Measurements from ENCODE around the gene RALGPS1. TPM values are rescaled to one million over a fixed set of nuclear protein-coding genes. Genes with fewer than 3 reads are reported as not detected.

The RALGPS1 gene
- total RNA-seq, 6 donors from 2014 or later, result 12.3 to 52.4 (median 17.1) TPM

DNA sequence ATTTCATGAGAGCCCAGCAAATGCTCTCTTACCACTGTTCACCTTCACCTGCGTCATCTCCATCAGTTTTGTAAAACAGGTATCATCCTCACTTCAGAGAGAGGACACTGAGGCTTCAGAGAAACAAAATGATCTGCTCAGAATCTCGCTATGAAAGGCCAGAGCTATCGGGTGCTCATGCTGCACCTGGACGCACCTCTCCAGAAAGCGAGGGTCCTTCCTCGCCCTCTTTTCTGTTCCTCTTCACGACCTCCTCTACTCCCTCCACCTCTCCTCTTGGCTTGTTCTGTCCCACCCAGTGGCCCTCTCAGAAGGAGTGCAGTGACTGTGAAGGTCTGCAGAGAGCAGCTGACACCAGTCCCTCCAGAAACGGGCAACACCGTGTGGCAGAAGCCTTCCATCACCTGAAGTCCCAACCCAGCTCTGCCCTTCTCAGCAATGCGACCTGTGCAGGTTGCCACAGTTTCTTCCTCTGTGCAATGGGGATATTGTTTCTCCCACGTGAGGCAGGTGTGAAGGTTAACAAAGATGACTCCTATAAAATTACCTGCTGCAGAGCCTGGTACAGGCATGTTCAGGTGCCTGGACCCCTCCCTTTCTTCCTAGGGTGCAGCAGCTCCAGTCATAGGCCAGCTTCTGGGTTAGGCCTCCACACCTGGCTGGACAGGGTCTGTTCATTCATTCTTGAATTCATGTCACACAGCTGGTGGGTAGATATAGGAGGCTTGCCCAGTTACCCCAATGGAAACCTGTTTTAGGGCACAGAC, 253.2 kb downstream of the RALGPS1 start:
- WGBS, 2 donors, result 92 to 95% methylated on average over 11 of the region's 11 CpGs
- ATAC-seq (ENCODE audit: low FRiP score in 2 of 2), result no peak
- DNase-seq, result no peak

DNA sequence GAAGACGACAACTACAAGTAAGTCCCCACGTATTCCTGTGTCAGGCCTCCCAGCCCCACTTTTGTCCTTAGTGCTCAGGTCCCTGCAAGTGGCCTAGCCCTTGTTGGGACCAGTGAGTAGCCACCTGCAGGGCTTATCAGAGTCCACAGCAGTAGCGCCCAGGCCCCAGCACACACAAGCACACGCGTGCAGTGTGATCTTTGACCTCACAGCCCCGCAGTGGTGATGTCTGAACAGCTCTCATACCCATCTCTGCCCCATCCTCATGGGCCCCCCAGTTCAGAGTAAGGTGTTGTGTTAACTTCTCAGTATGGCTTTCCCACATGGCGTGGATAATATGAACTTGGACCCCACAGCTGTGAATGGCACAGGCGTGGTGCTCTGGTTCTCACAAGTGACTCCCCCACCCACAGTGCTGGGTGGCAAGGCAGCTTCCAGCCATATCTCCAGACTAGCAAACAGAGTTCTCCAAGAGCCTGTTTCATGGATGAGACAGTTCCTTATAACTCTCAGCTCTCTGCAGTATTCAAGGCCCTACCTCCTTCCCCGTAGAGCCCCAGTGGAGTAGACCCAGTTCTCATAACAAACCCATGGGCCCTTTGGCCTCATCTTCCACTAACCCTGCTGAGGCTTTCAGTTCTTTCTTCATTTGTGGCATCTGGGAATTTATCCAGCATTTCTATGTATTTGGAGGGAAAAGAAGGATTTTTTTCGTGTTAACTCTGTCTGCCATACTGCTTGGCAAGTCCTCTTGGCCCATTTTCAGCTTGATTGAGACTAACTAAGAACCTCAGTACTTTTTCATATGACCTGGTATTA, 254.4 kb downstream of the RALGPS1 start:
- Histone ChIP-seq H3K27me3 (no peaks in the 10 kb centered on the region), H3K36me3 (no peaks in the 10 kb centered on the region), H3K4me1 (no peaks in the 10 kb centered on the region), H3K9me3 (no peaks in the 10 kb centered on the region), H3K4me3 (no peak overlapping the region), H3K27ac (no peak overlapping the region)
- 92 to 93% methylated on average over 7 to 10 of the region's 10 CpGs for WGBS, 2 donors
- ATAC-seq (ENCODE audit: low FRiP score in 2 of 2), result no peak
- no peak for DNase-seq
- TF ChIP-seq EP300 (IDR thresholded peaks at IDR 0.05) (no peak), POLR2AphosphoS5 (IDR thresholded peaks at IDR 0.05) (no peak), POLR2A (IDR thresholded peaks at IDR 0.05) (no peak)
- TF ChIP-seq, protein P1, sequence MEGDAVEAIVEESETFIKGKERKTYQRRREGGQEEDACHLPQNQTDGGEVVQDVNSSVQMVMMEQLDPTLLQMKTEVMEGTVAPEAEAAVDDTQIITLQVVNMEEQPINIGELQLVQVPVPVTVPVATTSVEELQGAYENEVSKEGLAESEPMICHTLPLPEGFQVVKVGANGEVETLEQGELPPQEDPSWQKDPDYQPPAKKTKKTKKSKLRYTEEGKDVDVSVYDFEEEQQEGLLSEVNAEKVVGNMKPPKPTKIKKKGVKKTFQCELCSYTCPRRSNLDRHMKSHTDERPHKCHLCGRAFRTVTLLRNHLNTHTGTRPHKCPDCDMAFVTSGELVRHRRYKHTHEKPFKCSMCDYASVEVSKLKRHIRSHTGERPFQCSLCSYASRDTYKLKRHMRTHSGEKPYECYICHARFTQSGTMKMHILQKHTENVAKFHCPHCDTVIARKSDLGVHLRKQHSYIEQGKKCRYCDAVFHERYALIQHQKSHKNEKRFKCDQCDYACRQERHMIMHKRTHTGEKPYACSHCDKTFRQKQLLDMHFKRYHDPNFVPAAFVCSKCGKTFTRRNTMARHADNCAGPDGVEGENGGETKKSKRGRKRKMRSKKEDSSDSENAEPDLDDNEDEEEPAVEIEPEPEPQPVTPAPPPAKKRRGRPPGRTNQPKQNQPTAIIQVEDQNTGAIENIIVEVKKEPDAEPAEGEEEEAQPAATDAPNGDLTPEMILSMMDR (IDR thresholded peaks at IDR 0.05), result no peak

More for the DNA sequence above, 253.2 kb downstream of the RALGPS1 start:
- Histone ChIP-seq H3K9me3 (no peaks in the 10 kb centered on the region), H3K36me3 (no peaks in the 10 kb centered on the region), H3K27ac (no peak overlapping the region), H3K4me1 (peaks cover 0 to 2% (median 0%) of the 10 kb centered on the region in 4 donors), H3K4me3 (no peak overlapping the region), H3K27me3 (no peaks in the 10 kb centered on the region)
- TF ChIP-seq POLR2AphosphoS5 (IDR thresholded peaks at IDR 0.05) (no peak), POLR2A (IDR thresholded peaks at IDR 0.05) (no peak), EP300 (IDR thresholded peaks at IDR 0.05) (no peak)
- TF ChIP-seq, protein P1 (IDR thresholded peaks at IDR 0.05), result no peak

DNA sequence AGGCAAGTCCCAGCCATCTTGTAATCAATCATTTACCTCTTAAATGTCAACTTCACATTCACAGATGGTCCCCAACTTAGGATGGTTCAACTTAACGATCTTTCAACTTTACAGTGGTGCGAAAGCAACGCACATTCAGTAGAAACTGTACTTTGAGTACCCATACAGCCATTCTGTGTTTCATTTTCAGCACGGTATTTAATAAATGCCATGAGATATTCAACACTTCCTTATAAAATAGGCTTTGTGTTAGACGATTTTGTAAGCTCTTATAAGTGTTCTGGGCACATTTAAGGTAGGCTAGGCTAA, 254.9 kb downstream of the RALGPS1 start:
- Histone ChIP-seq H3K27me3 (no peaks in the 10 kb centered on the region), H3K4me1 (no peaks in the 10 kb centered on the region), H3K9me3 (no peaks in the 10 kb centered on the region), H3K27ac (no peak overlapping the region), H3K36me3 (no peaks in the 10 kb centered on the region), H3K4me3 (no peak overlapping the region)
- TF ChIP-seq POLR2A (IDR thresholded peaks at IDR 0.05), result no peak
- no peak for TF ChIP-seq POLR2AphosphoS5 (IDR thresholded peaks at IDR 0.05)
- no peak for TF ChIP-seq EP300 (IDR thresholded peaks at IDR 0.05)
- TF ChIP-seq, protein P1 (IDR thresholded peaks at IDR 0.05), result no peak
- 83 to 94% methylated on average over 5 of the region's 5 CpGs for WGBS, 2 donors
- DNase-seq (no peak), ATAC-seq (ENCODE audit: low FRiP score in 2 of 2) (no peak)

DNA sequence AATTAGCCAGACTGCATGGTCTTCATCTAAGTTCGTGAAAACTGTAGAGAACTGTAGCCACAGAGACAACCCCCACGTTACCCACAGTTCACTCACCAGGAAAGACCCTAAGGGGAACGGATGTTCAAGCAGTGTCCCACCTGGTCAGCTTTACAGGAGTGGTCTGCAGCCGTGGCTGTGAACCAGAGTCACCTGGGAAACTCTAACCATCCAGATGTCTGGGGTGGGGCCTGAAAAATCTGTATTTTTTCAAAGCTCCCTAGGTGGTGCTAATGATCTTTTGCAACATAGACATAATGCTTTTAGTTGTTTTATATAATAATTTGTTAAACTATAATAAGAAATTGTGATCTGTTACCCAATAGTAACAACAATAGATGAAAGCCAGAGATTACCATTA, 255.5 kb downstream of the RALGPS1 start:
- DNase-seq (no peak), ATAC-seq (ENCODE audit: low FRiP score in 2 of 2) (no peak)
- Histone ChIP-seq H3K4me3 (no peak overlapping the region), H3K9me3 (no peaks in the 10 kb centered on the region), H3K27me3 (no peaks in the 10 kb centered on the region), H3K27ac (no peak overlapping the region), H3K36me3 (no peaks in the 10 kb centered on the region), H3K4me1 (no peaks in the 10 kb centered on the region)
- 97 to 99% methylated on average over 4 of the region's 4 CpGs for WGBS, 2 donors
- TF ChIP-seq, protein P1 (IDR thresholded peaks at IDR 0.05), result no peak
